ENCODE measurements around the gene LPP. TPM values are rescaled to one million over a fixed set of nuclear protein-coding genes. Genes with fewer than 3 reads are reported as not detected.

Gene LPP
- total and polyA plus RNA-seq, 2 donors (not counting 1 experiment from before 2014, with no cell fraction given), result 7.6 to 81.7 TPM

GRCh38 chr3:188149587-188149986 lies 4.4 kb upstream of the LPP start:
- H3K9me3 Mint-ChIP-seq (ENCODE audit: insufficient read depth), result peaks cover 2% of the 10 kb centered on the region
- CTCF ChIA-PET, result interaction anchor here (1.5 kb wide), 1 partner anchor 409 kb away, joined by 7 read pairs; no protein-coding TSS in a partner anchor
- Histone ChIP-seq H3K27me3 (replicated peaks in 1 of 4; ENCODE audit: control extremely low read depth in 1 of 4, control insufficient read depth in 3 of 4, insufficient read depth in 4 of 4, low read length in 3 of 4) (no peaks in the 10 kb centered on the region), H4K20me1 (ENCODE audit: control insufficient read depth, insufficient read depth, low read length, poor library complexity, severe bottlenecking) (no peaks in the 10 kb centered on the region), H3K4me2 (replicated peaks; ENCODE audit: low read depth, low read length, poor library complexity, severe bottlenecking) (no peak overlapping the region), H2AFZ (ENCODE audit: insufficient read depth, low read depth, low read length, poor library complexity, severe bottlenecking) (no peak overlapping the region), H3K36me3 (replicated peaks in 1 of 2; ENCODE audit: control extremely low read depth in 1 of 2, control insufficient read depth in 1 of 2, extremely low read depth in 1 of 2, insufficient read depth in 2 of 2, low read length in 1 of 2) (no peaks in the 10 kb centered on the region), H3K9ac (ENCODE audit: low read length) (no peak overlapping the region), H3K9me3 (ENCODE audit: control extremely low read depth in 1 of 3, control insufficient read depth in 2 of 3, insufficient read depth in 1 of 3, low read length in 2 of 3) (no peaks in the 10 kb centered on the region), H3K4me1 (ENCODE audit: control insufficient read depth in 2 of 2, insufficient read depth in 2 of 2, low read length in 2 of 2) (peaks cover 9 to 17% of the 10 kb centered on the region in 2 donors), H3K79me2 (ENCODE audit: control insufficient read depth, insufficient read depth, low read length) (peaks cover 6% of the 10 kb centered on the region), H3K4me3 (ENCODE audit: control extremely low read depth in 1 of 5, extremely low read depth in 1 of 5, insufficient read depth in 1 of 5, low read depth in 2 of 5, low read length in 4 of 5) (no peak overlapping the region), H3K27ac (ENCODE audit: low read length in 2 of 2) (no peak overlapping the region)
- intact Hi-C loops (cut with micrococcal nuclease), result no loop called here
- DNase-seq (no peak), ATAC-seq (ENCODE audit: low read depth) (no peak)
- 94% methylated on average over 8 of the region's 9 CpGs for WGBS (ENCODE audit: insufficient coverage)
- no peaks in the 10 kb centered on the region for H3K27me3 Mint-ChIP-seq
- TF ChIP-seq EZH2 (IDR thresholded peaks at IDR 0.05; ENCODE audit: borderline replicate concordance, insufficient read depth, low read depth, low read length, poor library complexity, severe bottlenecking) (no peak), CTCF (IDR thresholded peaks at IDR 0.05) (no peak)
- no peak overlapping the region for H3K4me3 Mint-ChIP-seq
- H3K4me1 Mint-ChIP-seq, result peaks cover 29% of the 10 kb centered on the region
- no peak overlapping the region for H3K27ac Mint-ChIP-seq
- POLR2A ChIA-PET, result no interaction called here

- no peak for TF ChIP-seq CTCF (IDR thresholded peaks at IDR 0.05)
- intact Hi-C loops (cut with micrococcal nuclease), result loop anchor here (5.0 to 10.0 kb wide), 5 partner anchors 54 to 376 kb away; no protein-coding TSS in a partner anchor
- Mint-ChIP-seq H3K9me3 (ENCODE audit: insufficient read depth) (peaks cover 2% of the 10 kb centered on the region), H3K27ac (no peak overlapping the region), H3K27me3 (no peaks in the 10 kb centered on the region), H3K4me3 (no peak overlapping the region), H3K4me1 (peaks cover 41% of the 10 kb centered on the region)
- CTCF ChIA-PET, result interaction anchor here (1.5 kb wide), 1 partner anchor 410 kb away, joined by 7 read pairs; no protein-coding TSS in a partner anchor
- no peak for DNase-seq
- no peak for ATAC-seq (ENCODE audit: low read depth)
- Histone ChIP-seq H4K20me1 (ENCODE audit: control insufficient read depth, insufficient read depth, low read length, poor library complexity, severe bottlenecking) (no peaks in the 10 kb centered on the region), H2AFZ (ENCODE audit: insufficient read depth, low read depth, low read length, poor library complexity, severe bottlenecking) (no peak overlapping the region), H3K4me2 (replicated peaks; ENCODE audit: low read depth, low read length, poor library complexity, severe bottlenecking) (no peak overlapping the region), H3K79me2 (ENCODE audit: control insufficient read depth, insufficient read depth, low read length) (peaks cover 16% of the 10 kb centered on the region), H3K9ac (ENCODE audit: low read length) (no peak overlapping the region), H3K9me3 (ENCODE audit: control extremely low read depth in 1 of 3, control insufficient read depth in 2 of 3, insufficient read depth in 1 of 3, low read length in 2 of 3) (no peaks in the 10 kb centered on the region), H3K36me3 (replicated peaks in 1 of 2; ENCODE audit: control extremely low read depth in 1 of 2, control insufficient read depth in 1 of 2, extremely low read depth in 1 of 2, insufficient read depth in 2 of 2, low read length in 1 of 2) (no peaks in the 10 kb centered on the region), H3K4me1 (ENCODE audit: control insufficient read depth in 2 of 2, insufficient read depth in 2 of 2, low read length in 2 of 2) (peaks cover 18 to 27% of the 10 kb centered on the region in 2 donors), H3K27ac (ENCODE audit: low read length in 2 of 2) (no peak overlapping the region), H3K27me3 (replicated peaks in 1 of 4; ENCODE audit: control extremely low read depth in 1 of 4, control insufficient read depth in 3 of 4, insufficient read depth in 4 of 4, low read length in 3 of 4) (no peaks in the 10 kb centered on the region), H3K4me3 (ENCODE audit: control extremely low read depth in 1 of 5, extremely low read depth in 1 of 5, insufficient read depth in 1 of 5, low read depth in 2 of 5, low read length in 4 of 5) (no peak overlapping the region)
- POLR2A ChIA-PET, result no interaction called here
- 85% methylated on average over 3 of the region's 6 CpGs for WGBS (ENCODE audit: insufficient coverage)
These were observed 3.0 kb upstream of the LPP start for GRCh38 chr3:188150982-188151381.
